Neutrophil (primary cell): ENCODE results near the gene GTPBP3.
"Not testable (repeated sequence)": the region's sequence is repeated elsewhere in the genome, so short reads cannot be mapped to it uniquely, and the experiment has no call there.

ENCODE experiments used
- H3K27ac ChIP-seq: fragments of 200-600 bp; sonication (generic); 2 replicates; pipeline ENCODE4 v1.5.1; 2016; ENCODE audit warnings: mild to moderate bottlenecking, moderate library complexity
- H3K27me3 ChIP-seq: fragments of 200-600 bp; sonication (generic); 2 replicates; pipeline ENCODE4 v1.6.0; 2016; ENCODE audit warnings: mild to moderate bottlenecking
- H3K36me3 ChIP-seq: fragments of 200-600 bp; sonication (generic); 2 replicates; pipeline ENCODE4 v1.5.1; 2017
- H3K4me1 ChIP-seq, 2 experiments: fragments of 200-600 bp in 1 of 2; sonication (generic) in 1 of 2; 1 replicate in 1 of 2; 2 replicates in 1 of 2; pipeline versions ENCODE4 v1.5.1 to v1.6.1; 2013 to 2016; ENCODE audit warnings: low read depth in 1 of 2, low read length in 1 of 2, mild to moderate bottlenecking in 1 of 2, moderate library complexity in 1 of 2; ENCODE audit not compliant: control insufficient read depth in 1 of 2, insufficient read depth in 1 of 2
- H3K4me3 ChIP-seq, 2 experiments: fragments of 200-600 bp in 1 of 2; sonication (generic) in 1 of 2; 1 replicate in 1 of 2; 2 replicates in 1 of 2; pipeline ENCODE4 v1.5.1; 2013 to 2016; ENCODE audit warnings: low read depth in 1 of 2, low read length in 1 of 2, mild to moderate bottlenecking in 1 of 2, moderate library complexity in 1 of 2
- H3K9me3 ChIP-seq: fragments of 200-600 bp; sonication (generic); 2 replicates; pipeline ENCODE4 v1.5.1; 2016
- TF ChIP-seq, protein P1 (sequence below): fragments of 200-600 bp; sonication (generic); IDR thresholded peaks from 2 replicates; pipeline ENCODE4 v1.5.1; 2016; ENCODE audit warnings: antibody characterized with exemption

GTPBP3 gene

DNA sequence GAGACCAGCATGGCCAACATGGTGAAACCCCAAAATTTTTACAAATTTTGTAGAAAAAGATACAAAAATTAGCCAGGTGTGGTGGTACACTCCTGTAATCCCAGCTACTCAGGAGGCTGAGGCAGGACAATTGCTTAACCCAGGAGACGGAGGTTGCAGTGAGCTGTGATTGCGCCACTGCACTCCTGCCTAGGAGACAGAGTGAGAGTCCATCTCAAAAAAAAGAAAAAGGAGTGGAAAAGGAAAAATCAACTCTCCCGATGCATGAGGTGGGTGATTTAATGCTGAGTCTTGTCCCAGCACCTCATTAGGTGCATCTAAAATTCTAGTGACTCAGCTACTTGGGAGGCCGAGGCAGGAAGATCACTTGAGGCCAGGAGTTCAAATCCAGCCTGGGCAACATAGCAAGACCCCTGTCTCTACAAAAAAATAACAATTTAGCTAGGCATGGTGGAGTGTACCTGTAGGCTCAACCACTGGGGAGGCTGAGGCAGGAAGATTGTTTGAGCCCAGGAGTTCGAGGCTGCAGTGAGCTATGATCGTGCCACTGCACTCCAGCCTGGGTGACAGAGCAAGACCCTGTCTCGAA, 19.8 kb downstream of the GTPBP3 start:
- TF ChIP-seq, protein P1, sequence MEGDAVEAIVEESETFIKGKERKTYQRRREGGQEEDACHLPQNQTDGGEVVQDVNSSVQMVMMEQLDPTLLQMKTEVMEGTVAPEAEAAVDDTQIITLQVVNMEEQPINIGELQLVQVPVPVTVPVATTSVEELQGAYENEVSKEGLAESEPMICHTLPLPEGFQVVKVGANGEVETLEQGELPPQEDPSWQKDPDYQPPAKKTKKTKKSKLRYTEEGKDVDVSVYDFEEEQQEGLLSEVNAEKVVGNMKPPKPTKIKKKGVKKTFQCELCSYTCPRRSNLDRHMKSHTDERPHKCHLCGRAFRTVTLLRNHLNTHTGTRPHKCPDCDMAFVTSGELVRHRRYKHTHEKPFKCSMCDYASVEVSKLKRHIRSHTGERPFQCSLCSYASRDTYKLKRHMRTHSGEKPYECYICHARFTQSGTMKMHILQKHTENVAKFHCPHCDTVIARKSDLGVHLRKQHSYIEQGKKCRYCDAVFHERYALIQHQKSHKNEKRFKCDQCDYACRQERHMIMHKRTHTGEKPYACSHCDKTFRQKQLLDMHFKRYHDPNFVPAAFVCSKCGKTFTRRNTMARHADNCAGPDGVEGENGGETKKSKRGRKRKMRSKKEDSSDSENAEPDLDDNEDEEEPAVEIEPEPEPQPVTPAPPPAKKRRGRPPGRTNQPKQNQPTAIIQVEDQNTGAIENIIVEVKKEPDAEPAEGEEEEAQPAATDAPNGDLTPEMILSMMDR = no peak
- H3K4me1 ChIP-seq = no peaks in the 10 kb centered on the region
- H3K9me3 ChIP-seq = no peaks in the 10 kb centered on the region
- H3K27ac ChIP-seq = no peak overlapping the region
- peaks cover 18% of the 10 kb centered on the region for H3K27me3 ChIP-seq
- no peaks in the 10 kb centered on the region for H3K36me3 ChIP-seq
- no peak overlapping the region for H3K4me3 ChIP-seq

DNA sequence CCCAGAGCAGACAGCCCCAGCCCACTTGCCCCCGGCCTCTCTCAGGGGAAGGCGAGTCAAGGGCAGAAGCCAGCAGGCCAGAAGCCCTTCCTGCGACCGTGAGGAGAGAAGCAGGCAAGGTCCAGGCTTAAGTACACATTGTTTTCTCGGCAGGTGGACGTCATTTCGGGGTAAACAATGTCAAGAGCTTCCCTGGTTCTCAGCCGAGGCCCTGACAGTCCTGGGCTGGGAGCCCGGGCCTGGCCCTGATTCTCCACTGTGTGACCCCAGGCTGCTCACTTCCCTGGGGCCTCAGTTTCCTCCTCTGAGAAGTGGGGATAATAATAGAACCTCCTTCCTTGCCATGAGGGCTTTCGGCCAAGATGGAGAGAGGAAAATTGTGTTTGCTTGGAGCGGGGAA, 20.4 kb downstream of the GTPBP3 start:
- Histone ChIP-seq H3K27ac (no peak overlapping the region), H3K36me3 (no peaks in the 10 kb centered on the region), H3K9me3 (no peaks in the 10 kb centered on the region), H3K27me3 (peaks cover 18% of the 10 kb centered on the region), H3K4me3 (no peak overlapping the region), H3K4me1 (no peaks in the 10 kb centered on the region)
- TF ChIP-seq, protein P1 = no peak

DNA sequence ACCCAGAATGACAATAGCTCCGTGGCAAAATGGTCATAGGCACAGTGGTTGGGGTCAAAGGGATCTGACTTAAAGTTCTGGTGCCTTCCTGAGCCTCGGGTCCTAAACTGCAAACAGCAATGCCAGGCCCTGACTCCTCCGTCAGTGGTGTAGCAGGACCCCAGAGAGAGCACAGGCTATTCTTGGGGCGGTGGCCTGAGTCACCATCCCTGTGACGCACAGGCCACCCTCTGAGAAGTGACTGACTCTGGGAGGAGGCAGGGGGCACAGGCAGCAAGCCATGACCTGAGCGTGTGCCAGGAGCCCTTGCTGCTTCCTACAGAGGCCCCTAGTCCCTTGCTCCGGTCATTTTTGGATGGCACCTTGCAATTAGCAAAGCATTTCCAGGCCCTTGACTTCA, 21.0 kb downstream of the GTPBP3 start:
- TF ChIP-seq, protein P1 = no peak
- H3K27ac ChIP-seq = no peak overlapping the region

GRCh38 chr19:17359905-17360800, 22.8 kb downstream of the GTPBP3 start:
- no peak overlapping the region for H3K4me3 ChIP-seq
- H3K36me3 ChIP-seq = no peaks in the 10 kb centered on the region
- H3K9me3 ChIP-seq = no peaks in the 10 kb centered on the region
- no peaks in the 10 kb centered on the region for H3K4me1 ChIP-seq
- TF ChIP-seq, protein P1 = no peak
- H3K27me3 ChIP-seq = peaks cover 12% of the 10 kb centered on the region
- no peak overlapping the region for H3K27ac ChIP-seq

More for the DNA sequence above, 21.0 kb downstream of the GTPBP3 start:
- no peak overlapping the region for H3K4me3 ChIP-seq
- H3K36me3 ChIP-seq = no peaks in the 10 kb centered on the region
- H3K4me1 ChIP-seq = no peaks in the 10 kb centered on the region
- no peaks in the 10 kb centered on the region for H3K9me3 ChIP-seq
- H3K27me3 ChIP-seq = peaks cover 16% of the 10 kb centered on the region

DNA sequence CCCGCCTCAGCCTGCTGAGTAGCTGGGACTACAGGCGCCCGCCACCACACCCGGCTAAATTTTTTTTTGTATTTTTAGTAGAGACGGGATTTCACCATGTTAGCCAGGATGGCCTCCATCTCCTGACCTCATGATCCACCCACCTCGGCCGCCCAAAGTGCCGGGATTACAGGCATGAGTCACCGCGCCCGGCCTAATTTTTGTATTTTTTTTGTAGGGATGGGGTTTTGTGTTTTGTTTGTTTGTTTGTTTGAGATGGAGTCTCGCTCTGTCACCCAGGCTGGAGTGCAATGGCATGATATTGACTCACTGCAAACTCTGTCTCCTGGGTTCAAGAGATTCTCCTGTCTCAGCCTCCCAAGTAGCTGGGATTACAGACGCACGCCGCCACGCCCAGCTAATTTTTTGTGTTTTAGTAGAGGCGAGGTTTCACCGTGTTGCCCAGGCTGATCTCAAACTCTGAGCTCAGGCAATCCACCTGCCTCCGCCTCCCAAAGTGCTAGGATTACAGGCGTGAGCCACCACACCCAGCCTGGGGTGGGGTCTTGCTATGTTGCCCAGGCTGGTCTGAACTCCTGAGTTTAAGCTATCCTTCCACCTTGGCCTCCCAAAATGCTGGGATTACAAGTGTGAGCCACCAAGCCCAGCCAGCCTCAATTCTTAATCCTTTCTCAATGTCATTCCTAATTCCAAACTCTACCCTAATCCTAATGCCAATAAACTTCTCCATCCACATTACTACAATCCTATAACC, 26.7 kb downstream of the GTPBP3 start:
- H3K9me3 ChIP-seq, H3K27ac ChIP-seq, H3K4me3 ChIP-seq, H3K36me3 ChIP-seq, H3K4me1 ChIP-seq: not testable (repeated sequence)
- H3K27me3 ChIP-seq = peaks cover 12% of the 10 kb centered on the region
